Lower leg skin (tissue), 3 donors: ENCODE measurements around the gene ZNF841.
"Not testable (repeated sequence)": the region's sequence is repeated elsewhere in the genome, so short reads cannot be mapped to it uniquely, and the experiment has no call there.

ENCODE experiments used
- POLR2A ChIP-seq, 2 donors: fragments of 450-650 bp; IDR thresholded peaks; one replicate each; pipeline ENCODE4 v1.6.1; 2016 to 2017; ENCODE audit warnings: antibody characterized with exemption in 2 of 2, mild to moderate bottlenecking in 1 of 2, moderate library complexity in 1 of 2
- TF ChIP-seq, protein P1 (sequence below), 3 donors: fragments of 450-650 bp; IDR thresholded peaks; one replicate each; pipeline ENCODE4 v1.5.1; 2016; ENCODE audit warnings: antibody characterized with exemption in 3 of 3, mild to moderate bottlenecking in 3 of 3, moderate library complexity in 2 of 3

DNA sequence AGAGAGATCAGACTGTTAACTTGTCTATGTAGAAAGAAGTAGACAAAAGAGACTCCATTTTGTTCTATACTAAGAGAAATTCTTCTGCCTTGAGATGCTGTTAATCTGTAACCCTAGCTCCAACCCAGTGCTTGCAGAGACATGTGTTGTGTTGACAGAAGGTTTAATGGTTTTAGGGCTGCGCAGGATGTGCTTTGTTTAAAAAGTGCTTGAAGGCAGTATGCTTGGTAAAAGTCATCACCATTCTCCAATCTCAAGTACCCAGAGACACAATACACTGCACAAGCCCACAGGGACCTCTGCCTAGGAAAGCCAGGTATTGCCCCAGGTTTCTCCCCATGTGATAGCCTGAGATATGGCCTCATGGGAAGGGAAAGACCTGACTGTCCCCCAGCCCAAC, 43.8 kb downstream of the ZNF841 start:
- TF ChIP-seq, protein P1, sequence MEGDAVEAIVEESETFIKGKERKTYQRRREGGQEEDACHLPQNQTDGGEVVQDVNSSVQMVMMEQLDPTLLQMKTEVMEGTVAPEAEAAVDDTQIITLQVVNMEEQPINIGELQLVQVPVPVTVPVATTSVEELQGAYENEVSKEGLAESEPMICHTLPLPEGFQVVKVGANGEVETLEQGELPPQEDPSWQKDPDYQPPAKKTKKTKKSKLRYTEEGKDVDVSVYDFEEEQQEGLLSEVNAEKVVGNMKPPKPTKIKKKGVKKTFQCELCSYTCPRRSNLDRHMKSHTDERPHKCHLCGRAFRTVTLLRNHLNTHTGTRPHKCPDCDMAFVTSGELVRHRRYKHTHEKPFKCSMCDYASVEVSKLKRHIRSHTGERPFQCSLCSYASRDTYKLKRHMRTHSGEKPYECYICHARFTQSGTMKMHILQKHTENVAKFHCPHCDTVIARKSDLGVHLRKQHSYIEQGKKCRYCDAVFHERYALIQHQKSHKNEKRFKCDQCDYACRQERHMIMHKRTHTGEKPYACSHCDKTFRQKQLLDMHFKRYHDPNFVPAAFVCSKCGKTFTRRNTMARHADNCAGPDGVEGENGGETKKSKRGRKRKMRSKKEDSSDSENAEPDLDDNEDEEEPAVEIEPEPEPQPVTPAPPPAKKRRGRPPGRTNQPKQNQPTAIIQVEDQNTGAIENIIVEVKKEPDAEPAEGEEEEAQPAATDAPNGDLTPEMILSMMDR (IDR thresholded peaks at IDR 0.05), result not testable (repeated sequence)
- TF ChIP-seq POLR2A (IDR thresholded peaks at IDR 0.05), result not testable (repeated sequence)
